Keratinocyte (primary cell): Measurements from ENCODE around the gene KDM7A.

Source experiments
- EZH2 ChIP-seq: IDR thresholded peaks from one replicate; pipeline ENCODE4 v1.6.1; 2012; ENCODE audit warnings: inconsistent platforms, mild to moderate bottlenecking, low read length, moderate library complexity
- TF ChIP-seq, protein P1 (sequence below), 3 experiments: IDR thresholded peaks in 1 of 3; conservative IDR thresholded peaks in 1 of 3; optimal IDR thresholded peaks in 1 of 3; 2 replicates in 2 of 3; 3 replicates in 1 of 3; pipeline versions ENCODE3 to v1.5.1; 2011; ENCODE audit warnings: low read length in 3 of 3, mild to moderate bottlenecking in 3 of 3, moderate library complexity in 2 of 3, control low read depth in 1 of 3, inconsistent platforms in 1 of 3; ENCODE audit not compliant: insufficient read depth in 2 of 3; ENCODE audit errors: extremely low read depth in 1 of 3

DNA sequence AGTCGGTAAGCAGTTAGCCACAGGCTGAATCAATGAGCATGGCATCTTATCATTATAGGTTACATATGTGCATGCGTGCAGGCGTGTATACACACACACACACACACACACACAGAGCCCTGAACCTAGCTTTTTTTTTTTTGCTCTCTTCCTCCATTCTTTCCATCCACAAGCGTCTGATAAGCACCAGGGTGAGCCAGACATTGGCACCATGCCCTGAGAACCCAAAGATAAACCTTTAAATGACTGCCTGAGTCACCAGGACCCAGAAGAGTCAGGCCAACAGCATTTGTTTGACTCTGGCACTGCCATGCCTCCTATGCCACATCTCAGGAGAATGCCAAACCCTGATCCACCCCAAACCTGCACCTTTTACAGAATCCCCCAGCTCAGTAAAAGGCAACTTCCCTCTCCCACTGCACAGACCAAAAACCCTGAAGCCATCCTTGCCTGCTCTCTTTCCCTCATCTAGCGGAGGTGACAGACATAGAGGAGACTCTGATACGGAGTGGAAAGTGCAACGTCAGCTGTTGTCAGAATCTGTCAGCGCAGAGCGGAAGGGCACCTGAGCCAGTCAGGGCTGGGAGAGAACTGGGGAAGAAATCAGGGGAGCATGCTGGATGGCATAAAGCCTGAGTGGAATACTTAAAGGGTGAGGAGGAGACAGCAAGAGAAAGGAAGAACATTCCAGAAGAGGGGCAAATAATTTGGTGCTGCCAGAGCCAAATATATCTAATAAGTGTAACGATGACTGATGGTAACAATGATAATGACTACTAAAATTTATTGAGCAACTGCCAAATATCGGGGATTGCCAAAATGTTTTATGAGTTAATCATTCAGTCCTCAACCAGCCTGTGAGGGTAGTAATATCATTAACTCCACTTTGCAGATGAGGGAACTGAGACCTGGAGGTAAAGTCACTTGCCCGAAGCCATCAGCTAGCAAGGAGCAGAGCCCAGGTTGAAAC lies 117.2 kb downstream of the KDM7A start:
- TF ChIP-seq, protein P1, sequence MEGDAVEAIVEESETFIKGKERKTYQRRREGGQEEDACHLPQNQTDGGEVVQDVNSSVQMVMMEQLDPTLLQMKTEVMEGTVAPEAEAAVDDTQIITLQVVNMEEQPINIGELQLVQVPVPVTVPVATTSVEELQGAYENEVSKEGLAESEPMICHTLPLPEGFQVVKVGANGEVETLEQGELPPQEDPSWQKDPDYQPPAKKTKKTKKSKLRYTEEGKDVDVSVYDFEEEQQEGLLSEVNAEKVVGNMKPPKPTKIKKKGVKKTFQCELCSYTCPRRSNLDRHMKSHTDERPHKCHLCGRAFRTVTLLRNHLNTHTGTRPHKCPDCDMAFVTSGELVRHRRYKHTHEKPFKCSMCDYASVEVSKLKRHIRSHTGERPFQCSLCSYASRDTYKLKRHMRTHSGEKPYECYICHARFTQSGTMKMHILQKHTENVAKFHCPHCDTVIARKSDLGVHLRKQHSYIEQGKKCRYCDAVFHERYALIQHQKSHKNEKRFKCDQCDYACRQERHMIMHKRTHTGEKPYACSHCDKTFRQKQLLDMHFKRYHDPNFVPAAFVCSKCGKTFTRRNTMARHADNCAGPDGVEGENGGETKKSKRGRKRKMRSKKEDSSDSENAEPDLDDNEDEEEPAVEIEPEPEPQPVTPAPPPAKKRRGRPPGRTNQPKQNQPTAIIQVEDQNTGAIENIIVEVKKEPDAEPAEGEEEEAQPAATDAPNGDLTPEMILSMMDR (optimal IDR thresholded peaks at IDR 0.05 in 1 of 3, IDR thresholded peaks at IDR 0.05 in 1 of 3, conservative IDR thresholded peaks at IDR 0.05 in 1 of 3; ENCODE audit: extremely low read depth in 1 of 3, insufficient read depth in 2 of 3, low read length in 3 of 3): no peak
- TF ChIP-seq EZH2: no peak
